Activated T-cell treated with anti-CD3 and anti-CD28 coated beads, Interleukin-2, amount 50 U/mL, for 72 hours (primary cell): ENCODE data around the gene SENP7. TPM values are rescaled to one million over a fixed set of nuclear protein-coding genes. Genes with fewer than 3 reads are reported as not detected.
"Not testable (repeated sequence)": the region's sequence is repeated elsewhere in the genome, so short reads cannot be mapped to it uniquely, and the experiment has no call there.

Experiments
- ATAC-seq, 2 donors: fragments of 150-1000 bp; cut with Tn5 transposase; replicated peaks in 1 of 2; 2 replicates each; pipeline ENCODE4 v1.10.0; 2021; ENCODE audit warnings: moderate library complexity in 2 of 2, mild to moderate bottlenecking in 1 of 2
- DNase-seq, 2 donors: peaks; one replicate each; pipeline ENCODE4 v3.0.0; 2021 to 2022; ENCODE audit warnings: mixed read lengths in 1 of 2
- H3K27ac Mint-ChIP-seq: one replicate; pipeline ENCODE4 v1.8.0; 2022; ENCODE audit warnings: mild to moderate bottlenecking, moderate library complexity, mixed read lengths
- H3K27me3 Mint-ChIP-seq: one replicate; pipeline ENCODE4 v1.8.0; 2022; ENCODE audit warnings: low read depth, mixed read lengths
- H3K36me3 Mint-ChIP-seq, 2 donors: one replicate each; pipeline ENCODE4 v1.8.0; 2022; ENCODE audit warnings: mixed read lengths in 2 of 2, mild to moderate bottlenecking in 1 of 2; ENCODE audit not compliant: insufficient read depth in 2 of 2
- H3K4me1 Mint-ChIP-seq: one replicate; pipeline ENCODE4 v1.8.0; 2022; ENCODE audit warnings: low read depth, mixed read lengths
- H3K4me3 Mint-ChIP-seq, 2 donors: one replicate each; pipeline ENCODE4 v1.8.0; 2022; ENCODE audit warnings: mild to moderate bottlenecking in 2 of 2, mixed read lengths in 2 of 2, moderate library complexity in 2 of 2
- H3K9me3 Mint-ChIP-seq, 2 donors: one replicate each; pipeline ENCODE4 v1.8.0; 2022; ENCODE audit warnings: mixed read lengths in 2 of 2
- total RNA-seq, 2 donors: library from RNA; stranded (reverse); gene quantifications; one replicate each; pipeline ENCODE4 v1.2.3, GENCODE V29; 2022

Gene SENP7
- total RNA-seq, 2 donors from 2014 or later = 26.9 to 27.1 TPM

GRCh38 chr3:101512396-101512645, 691 bp downstream of the SENP7 start:
- H3K36me3 Mint-ChIP-seq = peaks cover 7 to 12% of the 10 kb centered on the region in 2 donors
- no peaks in the 10 kb centered on the region for H3K9me3 Mint-ChIP-seq
- H3K27me3 Mint-ChIP-seq = no peaks in the 10 kb centered on the region
- H3K4me1 Mint-ChIP-seq = peaks cover 45% of the 10 kb centered on the region
- H3K27ac Mint-ChIP-seq = peak overlapping the region; percentile 98
- ATAC-seq = peak; percentile 39 to 46
- H3K4me3 Mint-ChIP-seq = peak overlapping the region; percentile 96 to 98
- DNase-seq = no peak

GRCh38 chr3:101509811-101510210, 3.2 kb downstream of the SENP7 start:
- ATAC-seq (no peak), DNase-seq (no peak)
- peaks cover 7 to 12% of the 10 kb centered on the region in 2 donors for H3K36me3 Mint-ChIP-seq
- H3K4me3 Mint-ChIP-seq = peak overlapping the region in 1 of 2 donors; percentile 59
- H3K9me3 Mint-ChIP-seq = no peaks in the 10 kb centered on the region
- H3K27ac Mint-ChIP-seq = peak overlapping the region; percentile 72
- no peaks in the 10 kb centered on the region for H3K27me3 Mint-ChIP-seq
- peaks cover 50% of the 10 kb centered on the region for H3K4me1 Mint-ChIP-seq

GRCh38 chr3:101509281-101509680, 3.7 kb downstream of the SENP7 start:
- DNase-seq (no peak), ATAC-seq (no peak)
- H3K36me3 Mint-ChIP-seq = peaks cover 7 to 12% of the 10 kb centered on the region in 2 donors
- H3K4me3 Mint-ChIP-seq = no peak overlapping the region
- peak overlapping the region; percentile 66 for H3K27ac Mint-ChIP-seq
- no peaks in the 10 kb centered on the region for H3K9me3 Mint-ChIP-seq
- no peaks in the 10 kb centered on the region for H3K27me3 Mint-ChIP-seq
- peaks cover 48% of the 10 kb centered on the region for H3K4me1 Mint-ChIP-seq

- H3K36me3 Mint-ChIP-seq = peaks cover 0 to 6% of the 10 kb centered on the region in 2 donors
- H3K27me3 Mint-ChIP-seq = no peaks in the 10 kb centered on the region
- peak overlapping the region in 1 of 2 donors; percentile 60 for H3K4me3 Mint-ChIP-seq
- no peak for DNase-seq
- peaks cover 23% of the 10 kb centered on the region for H3K4me1 Mint-ChIP-seq
- no peaks in the 10 kb centered on the region for H3K9me3 Mint-ChIP-seq
- ATAC-seq = peak in 1 of 2 donors; percentile 47
- peak overlapping the region; percentile 42 for H3K27ac Mint-ChIP-seq
Measured at GRCh38 chr3:101501783-101502182, 11.2 kb downstream of the SENP7 start.

GRCh38 chr3:101500208-101500607, 12.8 kb downstream of the SENP7 start:
- H3K27ac Mint-ChIP-seq = no peak overlapping the region
- no peaks in the 10 kb centered on the region for H3K9me3 Mint-ChIP-seq
- no peak for ATAC-seq
- H3K4me3 Mint-ChIP-seq = no peak overlapping the region
- peaks cover 26% of the 10 kb centered on the region for H3K4me1 Mint-ChIP-seq
- DNase-seq = no peak
- H3K27me3 Mint-ChIP-seq = no peaks in the 10 kb centered on the region
- peaks cover 0 to 6% of the 10 kb centered on the region in 2 donors for H3K36me3 Mint-ChIP-seq

GRCh38 chr3:101497803-101498202, 15.2 kb downstream of the SENP7 start:
- peaks cover 32% of the 10 kb centered on the region for H3K4me1 Mint-ChIP-seq
- no peaks in the 10 kb centered on the region for H3K27me3 Mint-ChIP-seq
- peaks cover 3 to 6% of the 10 kb centered on the region in 2 donors for H3K36me3 Mint-ChIP-seq

GRCh38 chr3:101495552-101495951, 17.5 kb downstream of the SENP7 start:
- Mint-ChIP-seq H3K4me1 (peaks cover 21% of the 10 kb centered on the region), H3K36me3 (peaks cover 4 to 14% of the 10 kb centered on the region in 2 donors), H3K27ac (no peak overlapping the region), H3K27me3 (no peaks in the 10 kb centered on the region), H3K9me3 (no peaks in the 10 kb centered on the region), H3K4me3 (no peak overlapping the region)
- no peak for DNase-seq
- no peak for ATAC-seq

More at GRCh38 chr3:101497803-101498202, 15.2 kb downstream of the SENP7 start:
- DNase-seq = no peak
- no peak overlapping the region for H3K4me3 Mint-ChIP-seq
- ATAC-seq = no peak
- H3K27ac Mint-ChIP-seq = no peak overlapping the region
- H3K9me3 Mint-ChIP-seq = no peaks in the 10 kb centered on the region

- ATAC-seq (no peak), DNase-seq (no peak)
- peaks cover 38% of the 10 kb centered on the region for H3K4me1 Mint-ChIP-seq
- H3K36me3 Mint-ChIP-seq = peaks cover 6 to 18% of the 10 kb centered on the region in 2 donors
- H3K27ac Mint-ChIP-seq = no peak overlapping the region
- H3K4me3 Mint-ChIP-seq = no peak overlapping the region
- no peaks in the 10 kb centered on the region for H3K27me3 Mint-ChIP-seq
- peaks cover 0 to 3% of the 10 kb centered on the region in 2 donors for H3K9me3 Mint-ChIP-seq
Measured at GRCh38 chr3:101484805-101485620, 28.0 kb downstream of the SENP7 start.

- Mint-ChIP-seq H3K4me1 (peaks cover 25% of the 10 kb centered on the region), H3K4me3 (peak overlapping the region in 1 of 2 donors; percentile 39), H3K36me3 (peaks cover 10 to 24% of the 10 kb centered on the region in 2 donors)
Measured at GRCh38 chr3:101478980-101479379, 34.0 kb downstream of the SENP7 start.

GRCh38 chr3:101474841-101475552, 38.0 kb downstream of the SENP7 start:
- ATAC-seq, H3K4me3 Mint-ChIP-seq, H3K27me3 Mint-ChIP-seq, DNase-seq, H3K9me3 Mint-ChIP-seq: not testable (repeated sequence)
- Mint-ChIP-seq H3K36me3 (peaks cover 15 to 23% of the 10 kb centered on the region in 2 donors), H3K27ac (peak overlapping the region; percentile 17), H3K4me1 (peaks cover 14% of the 10 kb centered on the region)

More at GRCh38 chr3:101478980-101479379, 34.0 kb downstream of the SENP7 start:
- Mint-ChIP-seq H3K9me3 (peaks cover 3 to 7% of the 10 kb centered on the region in 2 donors), H3K27me3 (no peaks in the 10 kb centered on the region), H3K27ac (peak overlapping the region; percentile 91)
- no peak for ATAC-seq
- DNase-seq = no peak

GRCh38 chr3:101468676-101469075, 44.3 kb downstream of the SENP7 start:
- Mint-ChIP-seq H3K4me1 (peaks cover 35% of the 10 kb centered on the region), H3K36me3 (peaks cover 12 to 14% of the 10 kb centered on the region in 2 donors)
- not testable (repeated sequence) for H3K9me3 Mint-ChIP-seq, ATAC-seq, H3K27ac Mint-ChIP-seq, H3K4me3 Mint-ChIP-seq, H3K27me3 Mint-ChIP-seq, DNase-seq

- Mint-ChIP-seq H3K4me1 (peaks cover 35% of the 10 kb centered on the region), H3K27ac (peak overlapping the region; percentile 78), H3K36me3 (peaks cover 12 to 14% of the 10 kb centered on the region in 2 donors), H3K4me3 (peak overlapping the region; percentile 56 to 84)
- not testable (repeated sequence) for H3K27me3 Mint-ChIP-seq, ATAC-seq, H3K9me3 Mint-ChIP-seq, DNase-seq
Measured at GRCh38 chr3:101467310-101467663, 45.7 kb downstream of the SENP7 start.
